ENCODE results near the gene PCGF3. TPM values are rescaled to one million over a fixed set of nuclear protein-coding genes. Genes with fewer than 3 reads are reported as not detected.

PCGF3 gene
- total RNA-seq, 1 experiment from 2014 or later = 66.3 TPM

DNA sequence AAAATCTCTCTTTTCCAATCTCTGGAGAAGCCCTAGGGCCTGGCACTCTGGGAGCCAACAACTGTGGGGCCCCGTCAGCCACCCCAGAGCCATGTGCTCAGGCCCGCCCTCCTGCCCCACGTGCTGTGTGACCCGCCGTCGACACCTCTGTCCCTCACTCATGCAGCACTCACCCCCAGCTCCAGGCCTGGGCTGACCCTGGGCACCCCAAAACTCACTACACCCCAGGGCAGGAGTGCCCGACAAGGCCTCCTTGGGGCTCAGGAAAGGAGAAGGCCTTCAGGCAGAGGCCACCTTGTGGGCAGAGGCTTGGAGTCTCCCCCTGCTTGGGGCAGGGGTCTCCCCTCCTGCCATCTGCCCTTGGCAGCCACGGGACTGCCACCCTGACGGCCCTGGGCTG lies 25.5 kb upstream of the PCGF3 start:
- H3K4me1 ChIP-seq (ENCODE audit: control insufficient read depth in 1 of 2, insufficient read depth in 2 of 2, low read length in 2 of 2) = peaks cover 23 to 58% of the 10 kb centered on the region in 2 experiments
- BruUV-seq (replicated peaks) = no TSS peak
- DNase-seq (ENCODE audit: low read depth, low spot score) = no peak
- H3K27ac ChIP-seq (ENCODE audit: low read depth, low read length) = peak overlapping the region; percentile 23; the same call in 1 of the 2 replicates
- CTCF ChIA-PET = no interaction called here
- intact Hi-C loops (cut with micrococcal nuclease) = no loop called here
- no peaks in the 10 kb centered on the region for H3K27me3 ChIP-seq (ENCODE audit: insufficient read depth, low read length)
- no peaks in the 10 kb centered on the region for H3K9me2 ChIP-seq (ENCODE audit: insufficient read depth)
- H3K4me2 ChIP-seq (ENCODE audit: low read length) = no peak overlapping the region
- no peaks in the 10 kb centered on the region for H4K20me1 ChIP-seq (ENCODE audit: insufficient read depth)
- H3K4me3 ChIP-seq (replicated peaks in 1 of 2; ENCODE audit: low read depth in 1 of 2, low read length in 2 of 2) = no peak overlapping the region
- no peaks in the 10 kb centered on the region for H3K36me3 ChIP-seq (ENCODE audit: control insufficient read depth in 1 of 2, insufficient read depth in 2 of 2, low read length in 2 of 2)
- no peak for TF ChIP-seq ELF1 (IDR thresholded peaks at IDR 0.05; ENCODE audit: borderline replicate concordance, low read depth)
- TF ChIP-seq, protein P1, sequence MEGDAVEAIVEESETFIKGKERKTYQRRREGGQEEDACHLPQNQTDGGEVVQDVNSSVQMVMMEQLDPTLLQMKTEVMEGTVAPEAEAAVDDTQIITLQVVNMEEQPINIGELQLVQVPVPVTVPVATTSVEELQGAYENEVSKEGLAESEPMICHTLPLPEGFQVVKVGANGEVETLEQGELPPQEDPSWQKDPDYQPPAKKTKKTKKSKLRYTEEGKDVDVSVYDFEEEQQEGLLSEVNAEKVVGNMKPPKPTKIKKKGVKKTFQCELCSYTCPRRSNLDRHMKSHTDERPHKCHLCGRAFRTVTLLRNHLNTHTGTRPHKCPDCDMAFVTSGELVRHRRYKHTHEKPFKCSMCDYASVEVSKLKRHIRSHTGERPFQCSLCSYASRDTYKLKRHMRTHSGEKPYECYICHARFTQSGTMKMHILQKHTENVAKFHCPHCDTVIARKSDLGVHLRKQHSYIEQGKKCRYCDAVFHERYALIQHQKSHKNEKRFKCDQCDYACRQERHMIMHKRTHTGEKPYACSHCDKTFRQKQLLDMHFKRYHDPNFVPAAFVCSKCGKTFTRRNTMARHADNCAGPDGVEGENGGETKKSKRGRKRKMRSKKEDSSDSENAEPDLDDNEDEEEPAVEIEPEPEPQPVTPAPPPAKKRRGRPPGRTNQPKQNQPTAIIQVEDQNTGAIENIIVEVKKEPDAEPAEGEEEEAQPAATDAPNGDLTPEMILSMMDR (IDR thresholded peaks at IDR 0.05 in 2 of 3, conservative IDR thresholded peaks at IDR 0.05 in 1 of 3; ENCODE audit: borderline replicate concordance in 1 of 3, insufficient read depth in 1 of 3, low read depth in 2 of 3, low read length in 2 of 3) = no peak
- no peak for TF ChIP-seq MAX (IDR thresholded peaks at IDR 0.05)
- no peak for TF ChIP-seq ZFX (IDR thresholded peaks at IDR 0.05)
- TF ChIP-seq CEBPB (IDR thresholded peaks at IDR 0.05; ENCODE audit: low read depth) = no peak
- TF ChIP-seq EZH2phosphoT487 (IDR thresholded peaks at IDR 0.05; ENCODE audit: borderline replicate concordance) = no peak
- TF ChIP-seq POLR2A (IDR thresholded peaks at IDR 0.05; ENCODE audit: borderline replicate concordance, extremely low read depth, insufficient read depth, insufficient read length) = no peak
- no peak for TF ChIP-seq SP1 (IDR thresholded peaks at IDR 0.05; ENCODE audit: low read depth)
- TF ChIP-seq REST (IDR thresholded peaks at IDR 0.05; ENCODE audit: low read depth) = no peak
- TF ChIP-seq, protein P2, sequence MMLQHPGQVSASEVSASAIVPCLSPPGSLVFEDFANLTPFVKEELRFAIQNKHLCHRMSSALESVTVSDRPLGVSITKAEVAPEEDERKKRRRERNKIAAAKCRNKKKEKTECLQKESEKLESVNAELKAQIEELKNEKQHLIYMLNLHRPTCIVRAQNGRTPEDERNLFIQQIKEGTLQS (IDR thresholded peaks at IDR 0.05) = no peak
- no peak for TF ChIP-seq ZNF274 (IDR thresholded peaks at IDR 0.05; ENCODE audit: low read depth, low read length)
- TF ChIP-seq FOSL1 (IDR thresholded peaks at IDR 0.05; ENCODE audit: low read depth) = no peak
- TF ChIP-seq POLR2AphosphoS5 (IDR thresholded peaks at IDR 0.05; ENCODE audit: low read depth, low read length) = no peak
- no peak for TF ChIP-seq EZH2 (IDR thresholded peaks at IDR 0.05)
- TF ChIP-seq RAD21 (IDR thresholded peaks at IDR 0.05; ENCODE audit: low read depth) = no peak
- POLR2A ChIA-PET = no interaction called here
- no peak for ATAC-seq
- H3K9me3 ChIP-seq (ENCODE audit: control insufficient read depth in 1 of 2, insufficient read depth in 1 of 2, low read depth in 1 of 2, low read length in 2 of 2) = no peaks in the 10 kb centered on the region
- peaks cover 4% of the 10 kb centered on the region; the same call in 1 of the 2 replicates for H3K79me2 ChIP-seq (ENCODE audit: insufficient read depth, low read length)
- RAD21 ChIA-PET (ENCODE audit: low non-redundant PET in 1 of 2, low total read pairs in 2 of 2, uncharacterized antibody in 2 of 2, unreplicated experiment in 2 of 2) = no interaction called here
- no peak overlapping the region for H3K9ac ChIP-seq (ENCODE audit: low read length)
- no peak overlapping the region for H2AFZ ChIP-seq (ENCODE audit: low read depth, low read length, poor library complexity, severe bottlenecking)
